C4-2B (cell line): ENCODE results near the gene TMPRSS15.

ENCODE experiments used
- CTCF ChIP-seq: fragments of 450-650 bp; conservative IDR thresholded peaks from 2 replicates; pipeline ENCODE4 v1.5.1; 2017; ENCODE audit warnings: mild to moderate bottlenecking
- ZFX ChIP-seq: fragments of 450-650 bp; IDR thresholded peaks from 2 replicates; pipeline ENCODE4 v1.6.1; 2017

- TF ChIP-seq CTCF (no peak), ZFX (no peak)
Observed at GRCh38 chr21:18228060-18228739, 175.4 kb downstream of the TMPRSS15 start.
